ENCODE results near the gene ZNF536.

Gene ZNF536

GRCh38 chr19:30467239-30467638, 95.1 kb downstream of the ZNF536 start:
- H3K4me3 ChIP-seq (ENCODE audit: low read depth, low read length): no peak overlapping the region
- TF ChIP-seq, protein P1, sequence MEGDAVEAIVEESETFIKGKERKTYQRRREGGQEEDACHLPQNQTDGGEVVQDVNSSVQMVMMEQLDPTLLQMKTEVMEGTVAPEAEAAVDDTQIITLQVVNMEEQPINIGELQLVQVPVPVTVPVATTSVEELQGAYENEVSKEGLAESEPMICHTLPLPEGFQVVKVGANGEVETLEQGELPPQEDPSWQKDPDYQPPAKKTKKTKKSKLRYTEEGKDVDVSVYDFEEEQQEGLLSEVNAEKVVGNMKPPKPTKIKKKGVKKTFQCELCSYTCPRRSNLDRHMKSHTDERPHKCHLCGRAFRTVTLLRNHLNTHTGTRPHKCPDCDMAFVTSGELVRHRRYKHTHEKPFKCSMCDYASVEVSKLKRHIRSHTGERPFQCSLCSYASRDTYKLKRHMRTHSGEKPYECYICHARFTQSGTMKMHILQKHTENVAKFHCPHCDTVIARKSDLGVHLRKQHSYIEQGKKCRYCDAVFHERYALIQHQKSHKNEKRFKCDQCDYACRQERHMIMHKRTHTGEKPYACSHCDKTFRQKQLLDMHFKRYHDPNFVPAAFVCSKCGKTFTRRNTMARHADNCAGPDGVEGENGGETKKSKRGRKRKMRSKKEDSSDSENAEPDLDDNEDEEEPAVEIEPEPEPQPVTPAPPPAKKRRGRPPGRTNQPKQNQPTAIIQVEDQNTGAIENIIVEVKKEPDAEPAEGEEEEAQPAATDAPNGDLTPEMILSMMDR (IDR thresholded peaks at IDR 0.05): no peak
- H3K36me3 ChIP-seq (ENCODE audit: control insufficient read depth, insufficient read depth, low read length): no peaks in the 10 kb centered on the region
- no peaks in the 10 kb centered on the region for H3K79me2 ChIP-seq
- no peak overlapping the region for H3K9ac ChIP-seq
- no peaks in the 10 kb centered on the region for H3K27me3 ChIP-seq (ENCODE audit: control insufficient read depth, insufficient read depth, low read length)
- H3K9me3 ChIP-seq (ENCODE audit: control insufficient read depth, low read length): no peaks in the 10 kb centered on the region
- no peaks in the 10 kb centered on the region for H3K4me1 ChIP-seq
- H3K4me2 ChIP-seq (ENCODE audit: low read length): no peak overlapping the region
- H2AFZ ChIP-seq: no peak overlapping the region
- H3K27ac ChIP-seq: no peak overlapping the region

DNA sequence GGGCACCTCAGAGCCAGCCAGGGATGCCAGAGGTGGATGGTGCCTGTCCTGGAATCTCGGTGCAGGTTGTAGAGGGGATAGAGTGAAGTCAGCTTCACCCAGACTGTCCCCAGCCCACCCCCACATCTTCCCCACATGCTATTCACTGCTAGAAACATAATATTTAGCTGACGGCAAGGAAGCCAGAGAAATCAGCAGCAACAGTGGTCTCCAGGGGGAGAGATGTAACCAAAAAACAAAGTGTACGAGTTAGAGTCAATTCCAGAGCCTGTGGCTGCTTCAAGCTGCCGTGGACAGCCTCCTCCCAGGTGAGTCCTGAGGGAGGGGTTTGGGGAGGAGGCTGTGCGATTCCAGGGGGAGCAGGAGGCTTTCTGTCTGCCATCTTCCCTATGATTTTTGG, 97.6 kb downstream of the ZNF536 start:
- H3K4me1 ChIP-seq: no peaks in the 10 kb centered on the region
- H2AFZ ChIP-seq: no peak overlapping the region
- TF ChIP-seq, protein P1 (IDR thresholded peaks at IDR 0.05): no peak
- no peak overlapping the region for H3K9ac ChIP-seq
- H3K27ac ChIP-seq: no peak overlapping the region
- H3K4me2 ChIP-seq (ENCODE audit: low read length): no peak overlapping the region
- H3K36me3 ChIP-seq (ENCODE audit: control insufficient read depth, insufficient read depth, low read length): no peaks in the 10 kb centered on the region
- no peaks in the 10 kb centered on the region for H3K79me2 ChIP-seq
- H3K27me3 ChIP-seq (ENCODE audit: control insufficient read depth, insufficient read depth, low read length): no peaks in the 10 kb centered on the region
- H3K4me3 ChIP-seq (ENCODE audit: low read depth, low read length): no peak overlapping the region
- H3K9me3 ChIP-seq (ENCODE audit: control insufficient read depth, low read length): no peaks in the 10 kb centered on the region

DNA sequence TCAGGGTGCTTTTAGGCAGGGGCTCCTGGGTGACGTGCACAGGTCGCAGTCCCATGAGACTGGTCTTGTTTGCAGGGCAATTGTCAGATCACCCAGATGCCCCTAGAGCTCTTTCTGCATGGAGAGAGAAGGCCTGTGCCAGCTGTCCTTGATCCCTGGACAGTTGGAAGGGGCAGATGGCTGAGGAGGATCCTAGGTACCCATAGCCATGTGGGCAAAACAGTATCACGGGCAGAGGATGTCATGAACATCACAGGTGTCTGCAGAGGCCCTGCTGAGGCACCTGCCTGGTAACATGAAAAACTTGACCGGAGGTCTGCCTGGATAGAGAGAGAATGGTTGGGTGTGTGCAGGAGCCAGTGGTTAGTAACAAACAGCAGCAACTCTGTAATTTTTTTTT, 99.3 kb downstream of the ZNF536 start:
- TF ChIP-seq, protein P1 (IDR thresholded peaks at IDR 0.05): no peak
- H3K4me1 ChIP-seq: no peaks in the 10 kb centered on the region
- H2AFZ ChIP-seq: no peak overlapping the region

DNA sequence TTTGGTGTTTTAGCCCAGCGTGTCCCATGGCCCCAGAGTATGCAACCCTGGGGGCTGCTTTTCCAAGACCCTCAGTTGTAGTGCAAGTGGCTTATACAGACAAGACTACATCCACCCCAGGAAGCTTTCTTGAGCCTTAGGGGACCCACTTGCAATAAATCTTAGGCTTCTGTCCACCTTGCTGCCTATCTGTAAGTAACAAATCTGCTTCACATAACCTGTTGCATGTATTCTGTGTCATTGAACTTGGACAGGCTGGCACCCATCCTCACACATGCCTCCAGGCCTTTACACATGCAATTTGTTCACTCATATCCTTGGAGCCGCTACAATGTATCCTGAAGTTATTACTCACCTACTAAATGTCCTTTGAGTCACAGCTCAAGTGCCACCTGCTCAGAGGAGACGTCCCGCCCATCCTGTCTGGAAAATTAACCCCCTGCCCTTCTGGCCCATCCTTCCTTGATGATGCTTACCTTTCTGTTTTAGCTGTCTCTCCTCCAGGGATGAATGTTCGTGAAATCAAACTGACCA, 101.2 kb downstream of the ZNF536 start:
- Histone ChIP-seq H3K4me1 (no peaks in the 10 kb centered on the region), H3K9ac (no peak overlapping the region), H3K9me3 (ENCODE audit: control insufficient read depth, low read length) (no peaks in the 10 kb centered on the region), H3K36me3 (ENCODE audit: control insufficient read depth, insufficient read depth, low read length) (no peaks in the 10 kb centered on the region), H3K27ac (no peak overlapping the region), H3K4me3 (ENCODE audit: low read depth, low read length) (no peak overlapping the region), H3K4me2 (ENCODE audit: low read length) (no peak overlapping the region), H2AFZ (no peak overlapping the region), H3K27me3 (ENCODE audit: control insufficient read depth, insufficient read depth, low read length) (no peaks in the 10 kb centered on the region), H3K79me2 (no peaks in the 10 kb centered on the region)
- TF ChIP-seq, protein P1 (IDR thresholded peaks at IDR 0.05): no peak

More for the DNA sequence above, 99.3 kb downstream of the ZNF536 start:
- no peaks in the 10 kb centered on the region for H3K79me2 ChIP-seq
- no peaks in the 10 kb centered on the region for H3K9me3 ChIP-seq (ENCODE audit: control insufficient read depth, low read length)
- H3K4me2 ChIP-seq (ENCODE audit: low read length): no peak overlapping the region
- no peak overlapping the region for H3K27ac ChIP-seq
- H3K9ac ChIP-seq: no peak overlapping the region
- H3K36me3 ChIP-seq (ENCODE audit: control insufficient read depth, insufficient read depth, low read length): no peaks in the 10 kb centered on the region
- H3K4me3 ChIP-seq (ENCODE audit: low read depth, low read length): no peak overlapping the region
- no peaks in the 10 kb centered on the region for H3K27me3 ChIP-seq (ENCODE audit: control insufficient read depth, insufficient read depth, low read length)

DNA sequence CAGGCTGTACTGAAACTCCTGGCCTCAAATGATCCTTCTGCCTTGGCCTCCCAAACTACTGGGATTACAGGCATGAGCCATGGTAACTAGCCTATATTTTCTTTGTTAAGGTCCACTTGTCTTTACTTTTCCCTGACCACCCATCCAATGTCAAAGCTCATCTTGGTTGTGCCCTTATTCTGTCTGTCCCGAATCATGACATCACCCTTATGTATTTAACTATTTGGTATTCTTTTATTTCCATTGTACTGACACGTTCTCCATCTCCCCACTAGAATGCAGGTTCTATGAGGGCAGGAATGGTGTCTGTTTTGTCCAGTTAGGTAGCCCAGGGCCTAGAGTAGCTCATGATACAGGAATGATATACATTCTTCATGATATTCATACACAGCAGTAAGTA, 104.8 kb downstream of the ZNF536 start:
- TF ChIP-seq, protein P1 (IDR thresholded peaks at IDR 0.05): no peak
- no peaks in the 10 kb centered on the region for H3K27me3 ChIP-seq (ENCODE audit: control insufficient read depth, insufficient read depth, low read length)

More for the DNA sequence above, 104.8 kb downstream of the ZNF536 start:
- no peak overlapping the region for H3K4me2 ChIP-seq (ENCODE audit: low read length)
- no peaks in the 10 kb centered on the region for H3K36me3 ChIP-seq (ENCODE audit: control insufficient read depth, insufficient read depth, low read length)
- H3K9me3 ChIP-seq (ENCODE audit: control insufficient read depth, low read length): no peaks in the 10 kb centered on the region
- no peak overlapping the region for H3K4me3 ChIP-seq (ENCODE audit: low read depth, low read length)
- no peak overlapping the region for H3K9ac ChIP-seq
- no peak overlapping the region for H3K27ac ChIP-seq
- H3K4me1 ChIP-seq: no peaks in the 10 kb centered on the region
- no peak overlapping the region for H2AFZ ChIP-seq
- H3K79me2 ChIP-seq: no peaks in the 10 kb centered on the region

All from parathyroid adenoma (tissue), 2 donors.